ENCODE data around the gene SUPT4H1. TPM values are rescaled to one million over a fixed set of nuclear protein-coding genes. Genes with fewer than 3 reads are reported as not detected.

Gene SUPT4H1
- total and polyA plus RNA-seq, 2 donors (not counting 1 experiment from before 2014, with no cell fraction given) = 30.2 to 60.1 TPM

DNA sequence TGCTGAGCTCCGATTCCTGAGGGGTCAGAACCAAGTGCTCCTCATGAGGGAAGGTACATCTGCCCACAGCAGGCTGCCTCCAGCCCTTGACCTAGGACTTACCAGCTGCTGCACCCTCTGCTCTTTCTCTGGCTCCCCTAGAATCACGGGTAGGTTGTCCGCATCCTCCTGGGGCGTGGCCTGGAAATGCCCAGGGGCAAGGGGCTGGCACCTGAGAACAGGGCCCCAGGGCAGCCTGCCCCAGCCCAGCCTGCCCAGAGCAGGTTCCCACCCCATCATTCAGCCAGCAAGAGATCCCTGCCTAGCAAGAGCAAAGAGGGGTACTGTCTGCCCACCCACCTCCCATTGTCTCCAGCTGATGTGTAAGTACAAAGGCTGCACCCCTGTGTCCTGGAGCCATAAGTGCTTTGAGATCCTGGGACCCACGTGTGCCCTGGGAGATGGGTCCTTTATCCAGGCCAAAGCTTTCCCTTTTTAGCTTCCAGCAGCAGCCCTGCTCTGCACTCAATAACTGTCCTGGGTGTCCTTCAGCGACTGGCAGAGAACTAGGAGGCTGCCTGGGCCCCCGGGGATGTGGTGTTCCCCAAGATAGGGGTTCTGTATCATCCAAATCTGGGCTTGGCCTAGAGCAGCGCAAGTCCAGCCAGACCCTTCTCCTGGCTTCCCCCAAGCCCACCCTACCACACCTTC, 28.5 kb downstream of the SUPT4H1 start:
- H3K9me3 Mint-ChIP-seq (ENCODE audit: insufficient read depth) = no peaks in the 10 kb centered on the region
- Histone ChIP-seq H3K9me3 (ENCODE audit: control extremely low read depth in 1 of 3, control insufficient read depth in 2 of 3, insufficient read depth in 1 of 3, low read length in 2 of 3) (no peaks in the 10 kb centered on the region), H3K4me3 (ENCODE audit: control extremely low read depth in 1 of 5, extremely low read depth in 1 of 5, insufficient read depth in 1 of 5, low read depth in 2 of 5, low read length in 4 of 5) (no peak overlapping the region), H3K4me2 (replicated peaks; ENCODE audit: low read depth, low read length, poor library complexity, severe bottlenecking) (peak overlapping the region; percentile 87), H3K36me3 (replicated peaks in 1 of 2; ENCODE audit: control extremely low read depth in 1 of 2, control insufficient read depth in 1 of 2, extremely low read depth in 1 of 2, insufficient read depth in 2 of 2, low read length in 1 of 2) (no peaks in the 10 kb centered on the region), H3K79me2 (ENCODE audit: control insufficient read depth, insufficient read depth, low read length) (peaks cover 23% of the 10 kb centered on the region), H3K4me1 (ENCODE audit: control insufficient read depth in 2 of 2, insufficient read depth in 2 of 2, low read length in 2 of 2) (peaks cover 28 to 45% of the 10 kb centered on the region in 2 donors), H3K27ac (ENCODE audit: low read length in 2 of 2) (no peak overlapping the region), H2AFZ (ENCODE audit: insufficient read depth, low read depth, low read length, poor library complexity, severe bottlenecking) (peak overlapping the region; percentile 78), H3K9ac (ENCODE audit: low read length) (no peak overlapping the region), H3K27me3 (replicated peaks in 1 of 4; ENCODE audit: control extremely low read depth in 1 of 4, control insufficient read depth in 3 of 4, insufficient read depth in 4 of 4, low read length in 3 of 4) (no peaks in the 10 kb centered on the region), H4K20me1 (ENCODE audit: control insufficient read depth, insufficient read depth, low read length, poor library complexity, severe bottlenecking) (peaks cover 7% of the 10 kb centered on the region)
- no peaks in the 10 kb centered on the region for H3K27me3 Mint-ChIP-seq
- POLR2A ChIA-PET = interaction anchor here (0.8 to 19.3 kb wide), 4 partner anchors 9 to 43 kb away, joined by 4 to 663 read pairs (median 6); partner anchors contain the start of gene SUPT4H1
- peak overlapping the region; percentile 37 for H3K4me3 Mint-ChIP-seq
- no peak for TF ChIP-seq EZH2 (IDR thresholded peaks at IDR 0.05; ENCODE audit: borderline replicate concordance, insufficient read depth, low read depth, low read length, poor library complexity, severe bottlenecking)
- peaks cover 42% of the 10 kb centered on the region for H3K4me1 Mint-ChIP-seq
- peak; percentile 8 for DNase-seq
- no peak for ATAC-seq (ENCODE audit: low read depth)
- H3K27ac Mint-ChIP-seq = no peak overlapping the region
- intact Hi-C loops (cut with micrococcal nuclease) = no loop called here
- 91% methylated on average over 6 of the region's 8 CpGs for WGBS (ENCODE audit: insufficient coverage)
- CTCF ChIA-PET = interaction anchor here (1.7 to 17.9 kb wide), 3 partner anchors 18 to 94 kb away, joined by 5 to 587 read pairs (median 6); partner anchors contain the start of gene RNF43

DNA sequence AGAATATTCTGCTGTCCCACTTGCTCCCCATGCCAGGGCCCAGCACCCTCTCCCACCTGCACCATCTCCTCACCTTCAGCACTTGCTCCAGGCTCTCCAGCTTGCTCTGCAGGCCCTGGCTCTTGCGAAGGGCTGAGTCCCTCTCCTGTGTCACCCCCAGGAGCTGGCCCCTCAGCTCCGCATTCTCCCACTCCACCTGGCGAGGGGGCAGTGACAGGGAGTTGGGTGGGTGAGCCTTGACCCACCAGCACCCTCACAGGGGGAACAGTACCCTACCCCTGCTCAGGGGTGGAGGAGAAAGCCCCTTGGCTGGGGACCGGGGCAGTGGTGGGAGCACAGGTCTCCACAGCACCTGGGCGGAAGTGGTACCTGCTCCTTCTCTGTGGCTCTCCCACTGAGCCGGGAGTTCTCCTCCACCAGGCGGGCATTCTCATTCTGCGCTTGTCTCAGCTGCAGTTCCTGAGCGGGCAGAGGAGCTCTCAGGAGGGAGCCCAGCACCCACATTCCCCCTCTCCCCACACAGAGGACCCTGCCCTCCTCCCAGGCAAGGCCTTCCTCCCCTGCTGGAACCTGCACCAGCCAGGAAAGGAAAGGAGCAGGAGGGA, 29.3 kb downstream of the SUPT4H1 start:
- CTCF ChIA-PET = interaction anchor here (1.3 to 17.9 kb wide), 4 partner anchors 19 to 95 kb away, joined by 5 to 587 read pairs (median 6); partner anchors contain the start of gene RNF43
- Histone ChIP-seq H2AFZ (ENCODE audit: insufficient read depth, low read depth, low read length, poor library complexity, severe bottlenecking) (no peak overlapping the region), H3K9me3 (ENCODE audit: control extremely low read depth in 1 of 3, control insufficient read depth in 2 of 3, insufficient read depth in 1 of 3, low read length in 2 of 3) (no peaks in the 10 kb centered on the region), H4K20me1 (ENCODE audit: control insufficient read depth, insufficient read depth, low read length, poor library complexity, severe bottlenecking) (peaks cover 7% of the 10 kb centered on the region), H3K27ac (ENCODE audit: low read length in 2 of 2) (no peak overlapping the region), H3K27me3 (replicated peaks in 1 of 4; ENCODE audit: control extremely low read depth in 1 of 4, control insufficient read depth in 3 of 4, insufficient read depth in 4 of 4, low read length in 3 of 4) (no peaks in the 10 kb centered on the region), H3K4me3 (ENCODE audit: control extremely low read depth in 1 of 5, extremely low read depth in 1 of 5, insufficient read depth in 1 of 5, low read depth in 2 of 5, low read length in 4 of 5) (no peak overlapping the region), H3K36me3 (replicated peaks in 1 of 2; ENCODE audit: control extremely low read depth in 1 of 2, control insufficient read depth in 1 of 2, extremely low read depth in 1 of 2, insufficient read depth in 2 of 2, low read length in 1 of 2) (no peaks in the 10 kb centered on the region), H3K9ac (ENCODE audit: low read length) (no peak overlapping the region), H3K4me1 (ENCODE audit: control insufficient read depth in 2 of 2, insufficient read depth in 2 of 2, low read length in 2 of 2) (peaks cover 25 to 42% of the 10 kb centered on the region in 2 donors), H3K79me2 (ENCODE audit: control insufficient read depth, insufficient read depth, low read length) (peaks cover 21% of the 10 kb centered on the region), H3K4me2 (replicated peaks; ENCODE audit: low read depth, low read length, poor library complexity, severe bottlenecking) (no peak overlapping the region)
- Mint-ChIP-seq H3K27ac (no peak overlapping the region), H3K4me3 (no peak overlapping the region), H3K27me3 (no peaks in the 10 kb centered on the region), H3K4me1 (peaks cover 40% of the 10 kb centered on the region), H3K9me3 (ENCODE audit: insufficient read depth) (no peaks in the 10 kb centered on the region)
- DNase-seq = no peak
- intact Hi-C loops (cut with micrococcal nuclease) = no loop called here
- no peak for ATAC-seq (ENCODE audit: low read depth)
- TF ChIP-seq, protein P1, sequence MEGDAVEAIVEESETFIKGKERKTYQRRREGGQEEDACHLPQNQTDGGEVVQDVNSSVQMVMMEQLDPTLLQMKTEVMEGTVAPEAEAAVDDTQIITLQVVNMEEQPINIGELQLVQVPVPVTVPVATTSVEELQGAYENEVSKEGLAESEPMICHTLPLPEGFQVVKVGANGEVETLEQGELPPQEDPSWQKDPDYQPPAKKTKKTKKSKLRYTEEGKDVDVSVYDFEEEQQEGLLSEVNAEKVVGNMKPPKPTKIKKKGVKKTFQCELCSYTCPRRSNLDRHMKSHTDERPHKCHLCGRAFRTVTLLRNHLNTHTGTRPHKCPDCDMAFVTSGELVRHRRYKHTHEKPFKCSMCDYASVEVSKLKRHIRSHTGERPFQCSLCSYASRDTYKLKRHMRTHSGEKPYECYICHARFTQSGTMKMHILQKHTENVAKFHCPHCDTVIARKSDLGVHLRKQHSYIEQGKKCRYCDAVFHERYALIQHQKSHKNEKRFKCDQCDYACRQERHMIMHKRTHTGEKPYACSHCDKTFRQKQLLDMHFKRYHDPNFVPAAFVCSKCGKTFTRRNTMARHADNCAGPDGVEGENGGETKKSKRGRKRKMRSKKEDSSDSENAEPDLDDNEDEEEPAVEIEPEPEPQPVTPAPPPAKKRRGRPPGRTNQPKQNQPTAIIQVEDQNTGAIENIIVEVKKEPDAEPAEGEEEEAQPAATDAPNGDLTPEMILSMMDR (IDR thresholded peaks at IDR 0.05) = no peak
- TF ChIP-seq EZH2 (IDR thresholded peaks at IDR 0.05; ENCODE audit: borderline replicate concordance, insufficient read depth, low read depth, low read length, poor library complexity, severe bottlenecking) = no peak
- POLR2A ChIA-PET = interaction anchor here (1.1 to 19.3 kb wide), 3 partner anchors 10 to 29 kb away, joined by 6 to 663 read pairs (median 7); partner anchors contain the start of gene SUPT4H1
- WGBS (ENCODE audit: insufficient coverage) = 93% methylated on average over 3 of the region's 9 CpGs
